22Rv1 (cell line): ENCODE data around the gene TMEM63C.

Experiments used
- H3K27ac ChIP-seq: fragments of 450-650 bp; 2 replicates; pipeline ENCODE4 v1.5.1; 2017
- ZFX ChIP-seq: fragments of 450-650 bp; IDR thresholded peaks from 2 replicates; pipeline ENCODE4 v1.6.1; 2017; ENCODE audit warnings: antibody characterized with exemption, borderline replicate concordance
- TF ChIP-seq, protein P1 (sequence below): fragments of 450-650 bp; IDR thresholded peaks from 2 replicates; pipeline ENCODE4 v1.5.1; 2017; ENCODE audit warnings: mild to moderate bottlenecking

Gene TMEM63C

GRCh38 chr14:77290705-77291104 lies 109.1 kb downstream of the TMEM63C start:
- no peak overlapping the region for H3K27ac ChIP-seq
- TF ChIP-seq, protein P1, sequence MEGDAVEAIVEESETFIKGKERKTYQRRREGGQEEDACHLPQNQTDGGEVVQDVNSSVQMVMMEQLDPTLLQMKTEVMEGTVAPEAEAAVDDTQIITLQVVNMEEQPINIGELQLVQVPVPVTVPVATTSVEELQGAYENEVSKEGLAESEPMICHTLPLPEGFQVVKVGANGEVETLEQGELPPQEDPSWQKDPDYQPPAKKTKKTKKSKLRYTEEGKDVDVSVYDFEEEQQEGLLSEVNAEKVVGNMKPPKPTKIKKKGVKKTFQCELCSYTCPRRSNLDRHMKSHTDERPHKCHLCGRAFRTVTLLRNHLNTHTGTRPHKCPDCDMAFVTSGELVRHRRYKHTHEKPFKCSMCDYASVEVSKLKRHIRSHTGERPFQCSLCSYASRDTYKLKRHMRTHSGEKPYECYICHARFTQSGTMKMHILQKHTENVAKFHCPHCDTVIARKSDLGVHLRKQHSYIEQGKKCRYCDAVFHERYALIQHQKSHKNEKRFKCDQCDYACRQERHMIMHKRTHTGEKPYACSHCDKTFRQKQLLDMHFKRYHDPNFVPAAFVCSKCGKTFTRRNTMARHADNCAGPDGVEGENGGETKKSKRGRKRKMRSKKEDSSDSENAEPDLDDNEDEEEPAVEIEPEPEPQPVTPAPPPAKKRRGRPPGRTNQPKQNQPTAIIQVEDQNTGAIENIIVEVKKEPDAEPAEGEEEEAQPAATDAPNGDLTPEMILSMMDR, result no peak
- no peak for TF ChIP-seq ZFX

- TF ChIP-seq, protein P1, result no peak
- no peak for TF ChIP-seq ZFX
- H3K27ac ChIP-seq, result no peak overlapping the region
Measured at GRCh38 chr14:77296155-77296554, 114.6 kb downstream of the TMEM63C start.

GRCh38 chr14:77296906-77297305 lies 115.3 kb downstream of the TMEM63C start:
- TF ChIP-seq, protein P1, result no peak
- no peak for TF ChIP-seq ZFX
- H3K27ac ChIP-seq, result no peak overlapping the region

DNA sequence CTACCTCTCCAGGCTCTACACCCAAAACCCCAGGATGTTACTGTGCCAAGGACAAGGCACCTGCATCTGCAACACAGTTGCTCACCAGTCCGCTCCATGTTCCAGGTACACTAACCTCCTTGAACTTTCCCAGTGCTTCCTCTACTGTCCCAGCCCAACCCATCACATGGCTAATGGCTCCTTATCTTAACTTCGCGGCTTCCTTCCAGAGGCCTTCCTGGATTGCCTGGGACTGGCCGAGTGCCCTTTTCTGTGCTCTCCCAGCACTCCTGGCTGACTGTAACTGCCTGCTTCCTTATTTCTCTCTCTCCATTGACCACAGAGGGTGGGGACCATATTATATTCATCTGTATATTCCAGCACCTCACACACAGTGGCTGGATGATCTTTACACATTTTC lies 118.2 kb downstream of the TMEM63C start:
- no peak for TF ChIP-seq ZFX
- TF ChIP-seq, protein P1, result no peak
- no peak overlapping the region for H3K27ac ChIP-seq

DNA sequence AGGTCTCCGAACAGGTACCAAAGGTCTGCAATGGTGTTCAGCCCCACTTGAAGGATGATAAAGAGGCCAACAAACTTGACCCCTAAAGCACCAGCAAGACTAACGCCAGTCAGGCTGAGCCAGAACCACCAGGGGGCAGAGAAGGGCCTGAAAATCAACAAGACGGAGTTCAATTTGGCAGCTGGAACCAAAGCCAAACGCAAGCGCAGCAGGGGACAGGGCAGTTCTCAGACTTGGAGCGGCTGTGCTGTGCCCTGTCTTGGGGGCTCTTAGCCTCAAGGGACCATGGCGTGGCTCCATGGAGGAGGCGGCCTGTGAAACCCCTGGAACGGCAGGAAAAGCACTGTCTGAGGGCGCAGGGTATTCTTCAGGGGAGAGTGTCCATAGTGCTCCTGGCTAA lies 119.5 kb downstream of the TMEM63C start:
- TF ChIP-seq ZFX, result no peak
- TF ChIP-seq, protein P1, result peak; percentile 81
- H3K27ac ChIP-seq, result no peak overlapping the region

DNA sequence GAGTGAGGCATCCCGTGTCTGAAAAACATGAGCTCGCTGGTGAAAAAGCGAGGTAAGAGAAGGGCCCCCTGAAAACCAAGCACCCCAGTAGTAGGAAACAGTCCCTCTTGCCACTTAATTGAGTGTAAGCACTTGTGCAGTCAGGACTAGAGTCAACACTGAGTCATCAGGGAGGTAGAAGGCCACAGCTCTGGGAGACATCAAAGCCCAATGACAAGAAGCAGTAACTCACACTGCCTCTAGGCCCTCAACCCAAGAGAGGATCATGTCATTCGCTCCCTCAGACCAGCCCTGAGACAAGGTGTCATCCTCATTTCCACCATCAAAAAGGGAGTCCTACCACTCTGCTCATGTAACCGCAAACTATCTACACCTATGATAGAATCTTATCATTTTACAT lies 121.3 kb downstream of the TMEM63C start:
- H3K27ac ChIP-seq, result peak overlapping the region; percentile 44
- TF ChIP-seq ZFX, result no peak
- TF ChIP-seq, protein P1, result no peak

DNA sequence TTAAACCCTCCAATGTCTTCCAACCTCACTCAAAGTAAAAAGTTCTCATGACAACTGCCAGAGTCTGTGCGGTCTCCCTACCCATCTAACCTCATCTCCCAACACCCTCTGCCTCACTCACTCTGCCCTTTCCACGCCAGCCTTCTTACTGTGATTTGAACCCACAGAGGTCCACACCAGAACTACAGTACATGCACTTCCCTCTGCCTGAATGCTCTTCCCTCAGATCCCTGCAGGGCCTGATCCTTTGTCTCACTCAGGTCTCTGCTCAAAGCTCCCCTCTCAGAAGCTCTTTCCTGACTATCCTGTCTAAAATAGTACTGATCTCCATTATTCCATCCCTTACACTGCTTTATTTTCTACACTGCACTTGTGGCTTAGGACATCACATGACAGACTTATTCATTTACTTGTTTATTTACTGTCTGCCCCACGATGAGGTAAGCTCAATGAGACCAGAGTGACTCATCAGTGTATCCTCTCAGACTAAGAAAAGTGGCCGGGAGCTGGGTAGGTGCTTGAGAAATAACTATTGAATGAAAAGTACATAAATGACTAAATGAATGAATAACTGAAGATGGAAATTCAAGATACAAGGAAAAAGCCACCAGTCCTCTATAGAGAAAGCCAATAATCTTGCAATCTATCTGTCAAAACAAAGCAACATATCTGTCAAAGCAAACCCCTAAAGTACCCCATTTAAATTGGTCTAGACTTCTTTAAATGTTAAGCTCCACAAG lies 122.0 kb downstream of the TMEM63C start:
- no peak for TF ChIP-seq ZFX
- H3K27ac ChIP-seq, result peak overlapping the region; percentile 44

- no peak for TF ChIP-seq ZFX
- TF ChIP-seq, protein P1, result no peak
- H3K27ac ChIP-seq, result no peak overlapping the region
Measured at GRCh38 chr14:77305696-77306095, 124.1 kb downstream of the TMEM63C start.
